ENCODE results near the gene IKZF1. TPM values are rescaled to one million over a fixed set of nuclear protein-coding genes. Genes with fewer than 3 reads are reported as not detected.
A peak's percentile ranks its signal among the peaks of the same experiment; 100 is the strongest.

Gene IKZF1
- total RNA-seq, 1 donor from 2014 or later = 40.9 TPM

DNA sequence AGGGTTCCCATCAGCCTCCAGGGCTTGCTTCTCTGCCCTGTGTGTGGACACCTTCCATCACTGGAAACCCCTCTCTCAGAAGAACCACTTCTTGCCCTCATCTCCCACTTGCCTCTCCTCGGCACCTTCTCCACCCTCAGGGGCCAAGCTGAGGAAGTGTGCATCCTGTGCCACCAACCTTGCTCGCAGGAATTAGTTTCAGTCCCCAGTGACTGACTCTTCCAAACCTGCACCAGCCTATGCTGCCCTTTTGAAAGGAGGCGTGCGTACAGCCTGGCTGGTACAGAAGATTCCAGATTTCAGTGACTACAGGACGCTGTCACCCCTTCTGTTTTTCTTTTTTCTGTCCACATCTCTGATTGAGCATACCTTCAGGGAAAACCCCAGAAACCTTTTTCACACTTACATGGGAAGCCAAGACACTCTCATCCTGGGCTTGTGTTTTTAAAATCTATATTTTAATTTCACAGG is 67.1 kb downstream of the IKZF1 start:
- no peak for DNase-seq (ENCODE audit: low spot score)

- DNase-seq (ENCODE audit: low spot score) = no peak
Observed at GRCh38 chr7:50372923-50373322, 68.4 kb downstream of the IKZF1 start.

- no peak for DNase-seq (ENCODE audit: low spot score)
Observed at GRCh38 chr7:50376056-50376820, 71.7 kb downstream of the IKZF1 start.

- no peak for DNase-seq (ENCODE audit: low spot score)
Observed at GRCh38 chr7:50377356-50377755, 72.8 kb downstream of the IKZF1 start.

GRCh38 chr7:50379082-50379481 is 74.6 kb downstream of the IKZF1 start:
- DNase-seq (ENCODE audit: low spot score) = peak; percentile 72

DNA sequence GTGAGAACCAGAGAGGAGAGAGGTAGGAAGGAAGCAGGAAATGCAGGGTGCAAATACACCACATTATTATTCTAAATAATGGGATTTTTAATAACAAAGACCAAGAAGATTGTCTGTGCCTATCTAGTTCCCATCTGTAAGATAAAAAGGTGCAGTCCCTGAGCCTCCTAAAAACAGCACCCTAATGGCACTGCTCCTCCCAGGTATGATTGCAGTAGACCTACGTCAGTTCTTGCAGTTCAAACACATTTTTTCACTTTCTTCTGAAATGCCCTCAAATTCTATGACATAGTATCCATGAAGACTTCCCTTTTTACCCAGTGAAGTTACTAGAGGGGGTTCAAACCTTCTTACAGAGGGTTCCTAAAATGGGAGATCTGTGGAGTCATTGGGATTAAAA is 75.0 kb downstream of the IKZF1 start:
- DNase-seq (ENCODE audit: low spot score) = no peak

- no peak for DNase-seq (ENCODE audit: low spot score)
Observed at GRCh38 chr7:50382455-50382854, 77.9 kb downstream of the IKZF1 start.

- no peak for DNase-seq (ENCODE audit: low spot score)
Observed at GRCh38 chr7:50387351-50387750, 82.8 kb downstream of the IKZF1 start.

GRCh38 chr7:50389961-50390360 is 85.4 kb downstream of the IKZF1 start:
- DNase-seq (ENCODE audit: low spot score) = no peak

DNA sequence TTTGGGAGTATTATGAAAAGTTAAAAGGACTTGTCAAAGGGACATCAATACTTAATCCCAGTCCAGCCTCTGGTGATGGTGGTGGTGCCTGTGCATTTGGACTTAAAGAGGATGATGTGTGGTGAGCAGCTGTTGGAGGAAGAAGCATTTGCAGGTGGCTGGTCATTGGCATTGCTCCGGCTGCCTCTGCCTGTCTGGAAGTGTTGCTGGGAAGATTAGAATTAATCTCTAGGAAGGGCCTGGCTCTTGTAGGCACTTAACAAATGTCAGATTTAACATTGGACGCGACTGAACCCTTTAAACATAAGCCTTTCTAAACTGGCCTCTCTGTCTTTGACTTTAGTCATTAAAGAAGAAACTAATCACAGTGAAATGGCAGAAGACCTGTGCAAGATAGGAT is 86.9 kb downstream of the IKZF1 start:
- no peak for DNase-seq (ENCODE audit: low spot score)

- DNase-seq (ENCODE audit: low spot score) = no peak
Observed at GRCh38 chr7:50393076-50393475, 88.6 kb downstream of the IKZF1 start.

DNA sequence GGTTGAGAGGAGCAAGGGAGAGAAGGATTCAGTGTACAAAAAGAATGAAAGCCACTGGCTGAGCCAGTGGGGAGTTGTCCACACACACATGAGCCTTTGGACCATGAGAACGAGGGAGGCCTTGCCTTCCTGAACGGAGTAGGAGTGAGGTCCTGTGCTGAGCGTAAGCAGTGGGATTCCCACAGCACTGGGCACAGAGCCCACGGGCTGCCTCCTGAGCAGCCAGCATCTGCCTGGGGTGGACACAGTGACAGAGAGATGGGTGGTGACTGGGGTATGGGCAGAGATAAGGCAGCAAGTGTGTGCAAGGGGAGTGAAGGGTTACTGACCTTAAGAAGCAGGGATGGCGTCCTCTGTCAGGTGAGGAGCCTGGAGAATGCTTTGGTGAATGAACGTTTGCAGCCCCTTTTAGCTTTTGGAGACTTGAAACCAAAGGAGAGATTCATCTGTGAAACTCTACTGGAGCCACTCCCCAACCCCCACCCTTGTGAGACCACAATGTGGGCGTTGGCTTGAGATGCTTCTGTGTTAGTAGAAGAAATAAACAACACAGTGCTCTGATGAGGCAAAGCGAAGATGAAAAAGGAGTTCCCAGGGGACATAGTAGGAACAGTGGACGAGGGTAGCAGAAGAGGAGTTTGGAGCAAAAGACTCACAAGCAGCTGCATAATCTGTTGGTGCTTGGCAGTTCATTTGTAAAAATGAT is 89.2 kb downstream of the IKZF1 start:
- DNase-seq (ENCODE audit: low spot score) = no peak

DNA sequence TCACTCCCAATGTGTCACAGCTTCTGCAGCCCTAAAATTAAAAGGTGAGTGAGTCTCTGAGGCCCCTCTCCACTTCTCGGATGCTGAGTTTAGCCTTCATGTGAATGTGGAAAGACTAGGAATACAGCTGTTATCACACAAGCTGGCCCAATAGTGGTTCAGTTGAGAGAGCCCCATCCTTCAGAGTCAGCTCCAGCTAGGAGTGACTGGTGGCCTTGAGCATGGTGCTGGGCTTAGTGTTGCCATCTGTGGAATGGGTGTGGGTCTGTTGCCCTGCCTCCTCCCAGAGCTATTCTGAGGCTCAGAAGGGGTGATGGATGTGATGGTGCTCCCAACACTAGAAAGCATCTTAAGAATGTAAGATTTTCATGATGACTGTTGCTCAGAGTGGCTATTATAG is 89.8 kb downstream of the IKZF1 start:
- no peak for DNase-seq (ENCODE audit: low spot score)

DNA sequence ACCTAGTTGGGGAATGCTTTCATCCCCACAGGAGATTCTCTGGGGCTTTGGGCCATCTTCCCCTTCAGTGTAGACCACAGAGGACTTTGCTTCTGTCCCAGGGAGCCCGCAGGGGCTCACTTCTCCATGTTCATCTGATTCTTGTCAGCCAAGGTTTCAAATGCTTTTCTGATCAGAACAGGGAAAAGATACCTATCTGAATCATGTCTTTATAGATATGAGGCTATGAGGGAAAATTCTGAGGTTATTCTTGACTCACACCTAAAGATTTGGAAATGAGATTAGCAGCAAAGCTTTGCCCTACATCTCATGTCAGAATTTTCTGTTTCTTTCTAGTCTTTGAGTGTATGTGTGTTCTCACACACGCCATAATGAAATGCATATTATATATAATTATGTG is 92.3 kb downstream of the IKZF1 start:
- no peak for DNase-seq (ENCODE audit: low spot score)

DNA sequence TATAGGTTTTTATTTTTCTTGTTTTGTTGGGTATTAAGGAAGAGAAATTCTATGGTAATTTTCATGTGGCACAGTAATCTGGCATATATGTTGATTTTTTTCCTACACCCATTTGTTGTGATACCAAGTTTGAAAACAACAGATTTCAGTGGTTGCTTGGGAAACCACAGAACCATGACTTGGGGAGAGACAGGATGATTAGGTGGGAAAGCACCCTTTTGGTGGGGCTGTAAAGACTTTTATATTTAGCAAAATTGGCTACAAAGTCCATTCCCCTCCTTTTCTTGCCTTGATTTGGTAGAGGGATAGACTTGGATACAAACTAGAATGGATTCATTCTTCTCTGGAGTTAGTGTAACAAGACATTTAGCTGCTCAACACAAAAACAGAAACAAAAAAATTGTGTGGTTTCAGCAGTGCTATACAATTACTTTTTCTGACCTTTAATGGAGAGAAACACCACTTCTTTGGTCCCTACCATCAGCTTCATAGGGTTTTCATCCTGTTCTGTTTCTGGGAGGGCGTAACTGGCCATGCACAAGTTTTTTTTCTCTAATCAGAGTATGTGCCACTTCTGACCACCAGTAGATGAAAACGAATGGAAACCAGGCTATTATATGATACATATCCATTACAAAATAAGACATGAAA is 92.9 kb downstream of the IKZF1 start:
- DNase-seq (ENCODE audit: low spot score) = no peak

- no peak for DNase-seq (ENCODE audit: low spot score)
Observed at GRCh38 chr7:50397971-50398324, 93.4 kb downstream of the IKZF1 start.

- DNase-seq (ENCODE audit: low spot score) = no peak
Observed at GRCh38 chr7:50399206-50399605, 94.7 kb downstream of the IKZF1 start.

DNA sequence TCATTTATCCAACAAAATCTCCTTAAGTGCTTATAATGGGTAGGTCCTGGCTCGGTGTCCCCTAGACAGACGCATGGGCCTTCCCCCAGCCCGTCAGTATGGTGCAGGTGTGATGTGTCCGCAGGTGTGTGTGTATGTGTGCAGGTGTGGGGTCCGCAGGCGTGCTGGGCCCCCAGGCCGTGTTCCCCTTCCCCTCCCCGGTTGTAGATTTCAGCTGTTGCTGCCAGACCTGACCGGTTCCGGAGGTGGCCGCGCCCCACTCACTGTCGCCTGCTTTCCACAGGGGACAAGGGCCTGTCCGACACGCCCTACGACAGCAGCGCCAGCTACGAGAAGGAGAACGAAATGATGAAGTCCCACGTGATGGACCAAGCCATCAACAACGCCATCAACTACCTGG is 95.1 kb downstream of the IKZF1 start:
- DNase-seq (ENCODE audit: low spot score) = no peak

- DNase-seq (ENCODE audit: low spot score) = no peak
Observed at GRCh38 chr7:50400114-50400513, 95.6 kb downstream of the IKZF1 start.

DNA sequence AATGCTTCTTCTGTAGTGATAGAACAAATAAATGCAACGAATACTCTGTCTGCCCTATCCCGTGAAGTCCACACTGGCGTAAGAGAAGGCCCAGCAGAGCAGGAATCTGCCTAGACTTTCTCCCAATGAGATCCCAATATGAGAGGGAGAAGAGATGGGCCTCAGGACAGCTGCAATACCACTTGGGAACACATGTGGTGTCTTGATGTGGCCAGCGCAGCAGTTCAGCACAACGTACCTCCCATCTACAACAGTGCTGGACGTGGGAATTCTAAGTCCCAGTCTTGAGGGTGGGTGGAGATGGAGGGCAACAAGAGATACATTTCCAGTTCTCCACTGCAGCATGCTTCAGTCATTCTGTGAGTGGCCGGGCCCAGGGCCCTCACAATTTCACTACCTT is 99.9 kb downstream of the IKZF1 start:
- no peak for DNase-seq (ENCODE audit: low spot score)

DNA sequence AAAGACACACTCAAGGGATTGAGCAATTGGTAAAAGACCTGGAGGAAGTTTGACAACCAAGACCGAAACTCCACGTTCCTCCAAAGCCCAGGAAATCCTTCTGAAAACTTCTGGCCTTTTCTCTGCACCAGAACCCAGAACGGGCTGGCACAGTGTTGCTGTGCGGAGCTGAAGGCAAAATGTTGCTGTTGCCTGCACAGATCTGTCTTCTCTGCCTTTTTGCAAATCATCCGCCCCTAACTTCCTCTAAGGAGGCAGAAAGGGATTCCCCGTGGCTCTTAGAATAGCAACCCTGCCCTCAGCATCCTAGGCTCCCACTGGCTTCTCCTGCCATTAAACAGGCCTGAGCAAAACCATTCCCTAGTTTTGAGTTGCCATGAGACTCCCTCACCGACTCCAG is 100.7 kb downstream of the IKZF1 start:
- DNase-seq (ENCODE audit: low spot score) = no peak

- no peak for DNase-seq (ENCODE audit: low spot score)
Observed at GRCh38 chr7:50406935-50407334, 102.4 kb downstream of the IKZF1 start.
